GM12874 (cell line): Measurements from ENCODE around the gene MND1.

ENCODE experiments used
- TF ChIP-seq, protein P1 (sequence below): IDR thresholded peaks from 2 replicates; pipeline ENCODE4 v1.5.1; 2011; ENCODE audit warnings: low read depth, mild to moderate bottlenecking, control low read depth, low read length, moderate library complexity; ENCODE audit not compliant: insufficient read depth

MND1 gene

DNA sequence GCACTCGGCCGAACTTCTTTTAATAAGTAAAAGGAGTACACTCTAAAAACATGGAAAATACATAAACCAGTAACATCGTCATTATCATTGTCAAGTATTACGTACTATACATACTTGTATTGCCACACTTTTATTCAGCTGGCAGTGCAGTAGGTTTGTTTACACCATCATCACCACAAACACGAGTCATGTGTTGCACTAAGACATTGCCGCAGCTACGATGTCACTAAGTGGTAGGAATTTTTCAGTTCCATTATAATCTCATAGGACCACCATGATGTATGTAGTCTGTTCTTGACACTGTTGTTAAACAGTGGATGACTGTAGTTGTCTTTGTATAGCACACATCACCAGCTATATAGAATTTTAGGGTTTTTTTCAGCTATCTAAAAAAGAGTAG is 73.6 kb downstream of the MND1 start:
- TF ChIP-seq, protein P1, sequence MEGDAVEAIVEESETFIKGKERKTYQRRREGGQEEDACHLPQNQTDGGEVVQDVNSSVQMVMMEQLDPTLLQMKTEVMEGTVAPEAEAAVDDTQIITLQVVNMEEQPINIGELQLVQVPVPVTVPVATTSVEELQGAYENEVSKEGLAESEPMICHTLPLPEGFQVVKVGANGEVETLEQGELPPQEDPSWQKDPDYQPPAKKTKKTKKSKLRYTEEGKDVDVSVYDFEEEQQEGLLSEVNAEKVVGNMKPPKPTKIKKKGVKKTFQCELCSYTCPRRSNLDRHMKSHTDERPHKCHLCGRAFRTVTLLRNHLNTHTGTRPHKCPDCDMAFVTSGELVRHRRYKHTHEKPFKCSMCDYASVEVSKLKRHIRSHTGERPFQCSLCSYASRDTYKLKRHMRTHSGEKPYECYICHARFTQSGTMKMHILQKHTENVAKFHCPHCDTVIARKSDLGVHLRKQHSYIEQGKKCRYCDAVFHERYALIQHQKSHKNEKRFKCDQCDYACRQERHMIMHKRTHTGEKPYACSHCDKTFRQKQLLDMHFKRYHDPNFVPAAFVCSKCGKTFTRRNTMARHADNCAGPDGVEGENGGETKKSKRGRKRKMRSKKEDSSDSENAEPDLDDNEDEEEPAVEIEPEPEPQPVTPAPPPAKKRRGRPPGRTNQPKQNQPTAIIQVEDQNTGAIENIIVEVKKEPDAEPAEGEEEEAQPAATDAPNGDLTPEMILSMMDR, result no peak

DNA sequence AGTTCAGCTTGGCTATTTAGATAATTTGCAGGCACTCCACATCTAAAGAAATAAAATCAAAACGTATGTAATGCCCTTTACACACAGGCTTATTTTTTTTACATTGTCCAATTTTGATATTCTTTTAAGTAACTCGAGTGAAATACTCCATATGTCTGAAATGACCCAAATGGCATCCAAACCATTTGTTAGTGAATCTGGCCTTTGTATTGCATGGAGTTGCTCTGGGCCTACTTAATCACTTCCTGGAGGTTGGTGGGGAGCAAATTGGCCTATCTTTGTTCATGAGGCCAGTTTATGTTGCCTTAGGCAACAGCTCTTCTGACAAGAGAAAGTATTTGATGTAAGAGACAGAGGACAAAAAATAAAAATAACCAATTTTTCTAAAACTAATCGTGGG is 74.1 kb downstream of the MND1 start:
- TF ChIP-seq, protein P1, result no peak

DNA sequence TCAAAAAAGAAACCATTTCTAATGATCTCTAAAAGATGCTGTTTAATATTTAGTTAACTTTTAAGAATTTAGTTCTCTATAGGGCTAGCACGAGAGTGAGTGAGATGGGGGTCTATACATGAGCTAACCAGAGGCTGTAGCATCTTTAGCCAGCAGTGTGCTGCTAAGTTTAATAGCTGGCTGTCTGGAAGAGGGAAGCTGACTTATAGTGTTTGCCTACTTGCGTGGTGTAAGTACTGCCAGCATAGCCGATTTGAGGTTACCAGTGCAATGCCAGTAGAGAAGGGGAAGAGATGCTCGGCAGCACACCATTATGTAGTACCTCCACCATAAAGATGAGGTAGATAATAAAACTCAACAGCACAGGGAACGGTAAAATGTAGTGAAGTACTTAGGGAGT is 74.5 kb downstream of the MND1 start:
- TF ChIP-seq, protein P1, result no peak

DNA sequence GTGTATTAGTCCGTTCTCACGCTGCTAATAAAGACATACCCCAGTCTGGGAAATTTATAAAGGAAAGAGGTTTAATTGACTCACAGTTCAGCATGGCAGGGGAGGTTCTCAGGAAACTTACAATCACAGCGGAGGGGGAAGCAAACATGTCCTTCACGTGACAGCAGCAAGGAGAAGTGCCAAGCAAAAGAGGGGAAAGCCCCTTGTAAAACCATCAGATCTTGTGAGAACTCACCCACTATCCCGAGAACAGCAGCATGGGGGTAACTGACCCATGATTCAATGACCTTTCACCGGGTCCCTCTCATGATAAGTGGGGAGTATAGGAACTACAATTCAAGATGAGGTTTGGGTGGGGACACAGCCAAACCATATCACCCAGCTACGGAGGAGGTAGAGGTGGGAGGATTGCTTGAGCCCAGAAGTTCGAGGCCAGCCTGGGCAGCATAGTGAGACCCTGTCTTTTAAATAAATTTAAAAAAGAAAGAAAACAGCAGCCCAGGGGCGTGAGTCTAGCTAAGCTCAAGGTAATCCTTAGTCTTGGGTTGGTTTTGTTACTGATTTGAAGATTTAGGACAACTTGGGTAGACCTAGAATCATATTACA is 75.3 kb downstream of the MND1 start:
- TF ChIP-seq, protein P1, result no peak

DNA sequence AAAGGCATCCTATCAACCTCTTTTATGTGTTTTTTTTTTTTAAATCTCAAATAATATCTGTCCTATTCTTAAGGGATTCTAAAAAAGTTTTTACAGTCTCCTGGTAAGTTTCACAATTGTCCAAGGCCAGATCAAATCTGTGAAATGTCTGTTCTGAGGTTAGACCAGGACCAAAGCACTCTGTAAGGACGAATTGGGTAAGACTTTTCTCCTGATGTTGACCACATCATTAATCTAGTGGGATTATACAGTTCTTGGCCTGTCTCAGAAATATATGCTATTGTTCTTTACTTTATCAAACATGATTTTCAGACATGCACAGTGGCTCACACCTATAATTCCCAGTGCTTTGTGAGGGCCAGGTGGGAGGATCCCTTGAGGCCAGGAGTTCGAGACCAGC is 75.9 kb downstream of the MND1 start:
- TF ChIP-seq, protein P1, result no peak

DNA sequence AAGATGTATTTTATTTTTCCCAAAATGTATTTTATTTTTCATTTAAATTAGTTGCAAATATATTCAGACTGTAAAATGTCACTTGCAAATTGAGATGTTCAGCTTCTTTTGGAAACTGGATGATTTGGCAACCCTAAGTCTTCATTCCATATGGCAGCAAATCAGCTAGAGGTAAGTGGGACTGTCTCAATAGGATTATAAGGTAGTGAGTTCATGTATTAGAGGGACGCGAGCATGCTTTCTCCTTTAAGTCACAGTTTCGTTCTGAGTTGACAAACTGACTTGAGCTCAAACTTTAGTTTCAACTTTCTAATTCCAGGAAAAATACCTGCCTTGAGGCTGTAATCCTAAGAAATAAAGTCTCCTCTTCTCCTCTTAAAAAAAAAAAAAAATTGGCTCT is 77.5 kb downstream of the MND1 start:
- TF ChIP-seq, protein P1, result no peak

DNA sequence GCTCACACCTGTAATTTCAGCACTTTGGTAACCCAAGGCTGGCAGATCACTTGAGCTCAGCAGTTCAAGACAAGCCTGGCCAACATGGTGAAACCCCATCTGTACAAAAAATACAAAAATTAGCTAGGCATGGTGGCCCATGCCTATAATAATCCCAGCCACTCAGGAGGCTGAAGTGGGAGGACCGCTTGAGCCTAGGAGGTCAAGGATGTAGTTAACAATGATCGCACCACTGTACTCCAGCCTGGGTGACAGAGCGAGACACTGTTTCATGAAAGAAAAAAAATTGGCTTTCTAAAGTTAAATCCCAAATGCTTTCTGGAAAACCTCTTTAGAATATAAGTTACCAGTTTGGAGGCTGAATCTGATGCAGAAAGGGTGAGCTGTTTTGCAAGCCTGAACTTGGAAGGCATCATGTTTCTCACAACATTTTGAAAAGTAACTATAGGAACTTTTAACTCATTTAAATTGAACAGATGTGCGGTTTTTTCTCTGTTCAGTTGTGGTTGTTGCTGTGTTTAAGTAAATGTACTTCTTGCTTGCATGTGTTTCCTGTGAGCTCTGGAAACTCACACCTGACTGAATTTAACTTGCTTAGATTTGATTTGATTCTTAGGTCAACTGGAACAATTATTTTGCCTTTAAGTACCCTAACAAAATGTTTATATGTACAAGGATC is 81.9 kb downstream of the MND1 start:
- TF ChIP-seq, protein P1, result no peak
